ENCODE measurements around the gene EEF1AKMT3.
"Not testable (repeated sequence)": the region's sequence is repeated elsewhere in the genome, so short reads cannot be mapped to it uniquely, and the experiment has no call there.

The EEF1AKMT3 gene

DNA sequence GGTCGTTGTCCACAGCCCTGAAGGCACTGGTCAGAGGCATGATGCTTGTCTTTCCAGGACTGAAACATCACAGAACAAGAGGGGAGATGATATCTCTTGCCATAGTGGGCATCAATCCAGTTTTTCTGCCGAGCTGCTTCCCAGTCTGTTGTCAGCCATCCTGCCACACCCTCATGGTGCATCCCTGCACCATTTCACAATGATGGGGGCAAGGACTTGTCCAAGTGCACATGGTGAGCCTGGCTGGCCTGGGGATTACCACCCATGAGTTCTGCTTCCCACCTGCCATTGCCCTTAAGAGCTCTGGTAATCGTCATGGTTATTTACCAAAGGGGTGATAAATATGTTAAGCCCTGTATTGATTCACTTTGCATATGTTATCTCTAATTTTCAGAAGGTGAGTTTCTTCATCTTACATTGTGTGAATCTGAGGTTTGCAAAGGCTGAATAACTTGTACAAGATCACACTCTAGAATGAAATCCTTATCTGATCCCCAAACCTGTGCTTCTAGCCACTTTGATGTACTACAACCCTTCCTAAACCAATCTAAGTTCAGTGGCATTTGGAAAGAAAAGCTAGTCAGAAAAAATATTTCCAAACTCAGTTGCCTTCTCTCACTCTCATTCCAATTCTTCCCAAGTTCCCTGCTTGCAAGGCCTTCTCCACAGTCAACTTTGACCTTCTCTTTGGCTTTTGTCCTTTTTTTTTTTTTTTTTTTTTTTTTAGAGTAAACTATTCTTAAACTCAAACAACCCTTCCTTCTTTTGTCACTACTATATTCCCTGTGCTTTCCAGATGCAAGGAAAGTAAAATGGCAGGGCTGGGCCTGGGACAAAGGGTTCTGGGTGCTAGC, 43.8 kb downstream of the EEF1AKMT3 start:
- TF ChIP-seq, protein P1, sequence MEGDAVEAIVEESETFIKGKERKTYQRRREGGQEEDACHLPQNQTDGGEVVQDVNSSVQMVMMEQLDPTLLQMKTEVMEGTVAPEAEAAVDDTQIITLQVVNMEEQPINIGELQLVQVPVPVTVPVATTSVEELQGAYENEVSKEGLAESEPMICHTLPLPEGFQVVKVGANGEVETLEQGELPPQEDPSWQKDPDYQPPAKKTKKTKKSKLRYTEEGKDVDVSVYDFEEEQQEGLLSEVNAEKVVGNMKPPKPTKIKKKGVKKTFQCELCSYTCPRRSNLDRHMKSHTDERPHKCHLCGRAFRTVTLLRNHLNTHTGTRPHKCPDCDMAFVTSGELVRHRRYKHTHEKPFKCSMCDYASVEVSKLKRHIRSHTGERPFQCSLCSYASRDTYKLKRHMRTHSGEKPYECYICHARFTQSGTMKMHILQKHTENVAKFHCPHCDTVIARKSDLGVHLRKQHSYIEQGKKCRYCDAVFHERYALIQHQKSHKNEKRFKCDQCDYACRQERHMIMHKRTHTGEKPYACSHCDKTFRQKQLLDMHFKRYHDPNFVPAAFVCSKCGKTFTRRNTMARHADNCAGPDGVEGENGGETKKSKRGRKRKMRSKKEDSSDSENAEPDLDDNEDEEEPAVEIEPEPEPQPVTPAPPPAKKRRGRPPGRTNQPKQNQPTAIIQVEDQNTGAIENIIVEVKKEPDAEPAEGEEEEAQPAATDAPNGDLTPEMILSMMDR (IDR thresholded peaks at IDR 0.05; ENCODE audit: borderline replicate concordance, insufficient read depth, low read depth, low read length), result no peak
- no peak overlapping the region for H3K4me3 ChIP-seq (ENCODE audit: low read depth, low read length)

DNA sequence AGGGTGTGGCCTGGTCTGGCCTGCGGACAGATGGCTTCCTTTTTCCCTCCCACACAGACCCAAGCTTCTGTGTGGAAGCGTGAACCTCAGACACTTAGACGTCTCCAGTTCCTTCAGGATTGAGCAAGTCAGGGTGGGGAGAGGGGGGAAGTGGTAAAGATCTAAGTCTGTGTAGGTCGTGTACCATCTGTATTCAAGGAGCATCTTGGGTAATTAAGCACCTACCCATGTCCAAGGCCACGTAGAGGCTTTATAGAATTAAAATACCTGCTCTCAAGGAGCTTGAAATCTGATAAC, 44.4 kb downstream of the EEF1AKMT3 start:
- TF ChIP-seq, protein P1 (IDR thresholded peaks at IDR 0.05; ENCODE audit: borderline replicate concordance, insufficient read depth, low read depth, low read length), result no peak

DNA sequence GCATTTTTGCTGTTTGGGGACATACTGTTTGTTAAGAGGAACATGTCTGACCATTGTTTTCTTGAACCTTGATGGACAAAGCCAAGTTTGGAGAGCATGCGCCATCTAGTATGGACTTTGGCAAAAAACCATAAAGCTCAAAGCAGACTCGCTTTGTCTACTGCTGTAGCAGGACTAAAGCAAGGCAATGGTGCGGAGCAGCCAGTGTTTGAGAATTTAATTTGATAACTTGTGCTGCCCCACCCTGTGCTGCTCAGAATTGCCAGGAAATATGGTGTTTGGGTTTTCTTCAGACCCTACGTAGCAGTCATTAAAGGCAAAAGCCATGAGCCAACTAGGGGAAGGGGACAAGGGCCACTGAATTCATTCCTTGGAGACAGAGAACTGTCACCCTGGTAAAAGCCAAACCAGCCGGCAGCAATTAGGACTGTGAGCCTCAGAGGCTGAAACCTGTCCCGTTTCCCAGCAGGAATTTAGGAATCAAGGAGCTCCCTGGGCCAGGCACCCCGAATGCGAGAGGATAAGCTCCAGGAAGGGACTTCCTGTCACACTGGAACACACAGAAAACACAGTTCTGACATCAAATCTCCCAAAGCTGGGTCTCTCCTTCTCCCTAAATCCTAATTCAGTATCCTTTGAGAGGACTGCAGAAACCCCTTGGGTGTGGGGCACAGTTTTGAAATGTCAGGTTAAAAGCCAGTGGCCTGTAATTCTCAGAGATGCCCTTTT, 45.0 kb downstream of the EEF1AKMT3 start:
- H3K4me3 ChIP-seq (ENCODE audit: low read depth, low read length), result no peak overlapping the region
- TF ChIP-seq, protein P1 (IDR thresholded peaks at IDR 0.05; ENCODE audit: borderline replicate concordance, insufficient read depth, low read depth, low read length), result no peak

More for the DNA sequence above, 44.4 kb downstream of the EEF1AKMT3 start:
- H3K4me3 ChIP-seq (ENCODE audit: low read depth, low read length), result no peak overlapping the region

DNA sequence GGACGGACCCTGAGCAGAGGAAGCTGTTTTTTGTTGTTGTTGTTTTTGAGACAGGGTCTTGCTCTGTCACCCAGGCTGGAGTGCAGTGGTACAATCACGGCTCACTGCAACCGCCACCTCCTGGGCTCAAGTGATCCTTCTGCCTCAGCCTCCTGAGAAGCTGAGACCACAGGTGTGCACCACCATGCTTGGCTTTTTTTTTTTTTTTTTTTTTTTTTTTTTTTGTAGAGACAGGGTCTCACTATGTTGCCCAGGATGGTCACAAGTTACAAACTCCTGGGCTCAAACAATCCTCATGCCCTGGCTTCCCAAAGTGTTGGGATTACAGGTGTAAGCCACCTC, 45.5 kb downstream of the EEF1AKMT3 start:
- not testable (repeated sequence) for H3K4me3 ChIP-seq (ENCODE audit: low read depth, low read length)

DNA sequence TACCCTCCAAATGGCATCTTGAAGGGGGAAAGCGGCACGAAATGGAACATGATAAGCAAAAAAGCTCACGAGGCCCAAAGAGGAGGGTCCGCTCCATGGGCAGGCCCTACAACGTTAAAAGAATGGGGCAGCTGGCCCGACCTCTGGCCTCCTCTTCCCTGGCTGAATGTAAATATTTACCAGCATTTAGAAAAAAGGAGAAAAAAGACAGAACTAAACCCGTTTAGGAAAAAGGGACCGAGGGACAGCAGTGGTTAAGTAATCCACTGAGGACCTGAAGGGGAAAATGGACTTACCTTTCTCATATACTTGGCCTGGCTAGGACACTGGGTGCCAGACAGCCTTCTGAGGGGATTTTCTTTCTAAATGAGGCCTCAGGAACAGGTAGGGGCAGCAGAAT, 47.7 kb downstream of the EEF1AKMT3 start:
- not testable (repeated sequence) for H3K4me3 ChIP-seq (ENCODE audit: low read depth, low read length)

DNA sequence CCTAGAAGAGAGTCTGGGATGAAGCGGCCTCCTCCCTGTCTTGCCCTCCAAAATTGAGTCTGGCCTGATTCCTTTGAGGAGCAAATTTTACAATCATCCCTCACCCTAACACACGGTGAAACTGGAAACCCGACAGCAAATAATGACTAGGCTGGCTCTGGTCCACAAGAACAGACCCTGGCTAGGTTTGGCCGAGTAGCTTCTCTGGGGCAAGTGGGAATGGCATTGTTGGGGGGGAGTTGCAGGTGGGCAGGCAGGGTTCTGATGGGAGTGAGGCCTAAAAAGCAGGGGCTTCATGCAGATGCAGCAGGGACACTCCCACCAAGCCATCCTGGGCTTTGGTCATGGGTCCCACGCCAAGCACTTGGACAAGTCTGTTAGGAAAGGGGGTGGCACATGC, 48.6 kb downstream of the EEF1AKMT3 start:
- not testable (repeated sequence) for H3K4me3 ChIP-seq (ENCODE audit: low read depth, low read length)

DNA sequence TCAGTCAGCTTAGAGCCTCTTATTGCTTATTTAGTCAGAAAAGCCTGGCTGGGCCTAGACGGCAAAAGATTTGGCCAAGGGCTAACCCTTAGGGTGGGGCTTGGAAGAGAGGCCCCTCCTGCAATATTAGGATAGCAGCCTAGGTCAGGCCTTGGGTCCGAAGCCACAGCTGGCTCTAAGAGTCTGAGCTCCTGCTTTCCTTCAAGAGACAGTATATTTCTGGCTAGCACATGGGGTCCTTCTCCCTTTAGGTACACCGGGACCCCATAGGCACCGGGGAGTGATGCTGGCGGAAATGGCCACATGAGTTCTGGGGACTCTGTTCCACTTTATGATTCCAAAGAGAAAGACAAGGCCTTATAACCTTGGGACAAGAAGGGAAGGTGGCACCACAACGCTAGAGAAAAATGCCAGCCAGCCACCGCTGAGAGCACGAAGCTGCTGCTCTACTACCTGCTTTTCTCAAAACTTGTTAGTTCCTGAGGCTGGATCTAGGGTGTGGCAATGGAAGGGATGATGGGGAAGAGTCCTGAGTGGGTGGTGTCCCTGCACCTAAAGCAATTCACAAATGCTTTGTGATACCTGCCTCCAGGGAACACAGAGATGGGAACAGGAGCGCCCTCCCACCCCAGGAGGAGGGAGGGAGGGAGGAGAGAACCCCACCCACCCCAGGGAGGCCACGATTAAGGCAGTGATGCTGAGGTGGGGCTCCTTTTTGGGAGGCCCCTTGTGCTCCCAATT, 49.2 kb downstream of the EEF1AKMT3 start:
- TF ChIP-seq, protein P1 (IDR thresholded peaks at IDR 0.05; ENCODE audit: borderline replicate concordance, insufficient read depth, low read depth, low read length), result no peak
- H3K4me3 ChIP-seq (ENCODE audit: low read depth, low read length), result no peak overlapping the region

DNA sequence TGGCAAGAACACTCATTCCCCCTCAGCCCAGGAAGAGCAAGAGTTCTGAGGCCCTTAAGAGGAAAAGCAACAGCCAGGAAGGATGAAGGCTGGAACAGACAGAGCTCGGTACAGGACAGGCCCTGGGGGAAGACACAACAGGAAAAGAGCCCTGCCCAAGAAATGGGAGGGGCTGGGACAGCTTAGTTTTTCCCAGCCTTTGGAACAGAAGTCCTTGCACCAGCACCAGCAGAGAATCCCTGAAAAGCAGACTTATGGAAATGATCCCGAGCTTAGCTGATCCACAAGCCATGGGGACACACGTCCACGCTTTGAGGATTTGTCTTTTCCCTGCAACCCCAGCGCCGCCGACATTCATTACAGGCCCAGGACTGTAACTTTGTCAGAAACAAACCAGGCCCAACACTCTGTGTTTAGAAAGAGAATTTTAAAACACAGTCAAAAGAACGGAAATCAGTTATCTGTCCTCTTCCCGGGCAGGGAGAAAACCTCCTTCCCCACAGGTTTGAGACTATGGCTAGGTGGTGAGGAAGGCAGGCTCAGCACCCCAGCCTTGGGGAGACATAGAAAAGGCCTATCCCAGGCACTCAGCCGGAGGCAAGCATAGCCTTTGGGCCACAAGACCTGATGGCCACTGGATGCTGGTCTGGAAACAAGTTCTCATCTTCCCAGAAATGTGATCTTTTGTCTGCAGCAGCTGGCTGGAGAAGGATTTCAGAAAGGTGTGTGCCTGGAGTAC, 50.1 kb downstream of the EEF1AKMT3 start:
- H3K4me3 ChIP-seq (ENCODE audit: low read depth, low read length), result no peak overlapping the region
- TF ChIP-seq, protein P1 (IDR thresholded peaks at IDR 0.05; ENCODE audit: borderline replicate concordance, insufficient read depth, low read depth, low read length), result no peak

Data from GM12875 (cell line).